Activated T-helper 1 cell treated with anti-CD3 and anti-CD28 coated beads, Interleukin-12 subunit alpha, Interleukin-12 subunit beta, Interleukin-2, Interleukin-4 antibody, amounts not matched to agents 30 ng/mL and 10 ng/mL and 1 ng/mL, durations not matched to agents 14 hours and 24 hours and 36 hours (primary cell): Measurements from ENCODE around the gene FER. TPM values are rescaled to one million over a fixed set of nuclear protein-coding genes. Genes with fewer than 3 reads are reported as not detected.

Source experiments
- DNase-seq: peaks from one replicate; pipeline ENCODE4 v3.0.0; 2021; ENCODE audit warnings: low spot score
- H3K27ac Mint-ChIP-seq: one replicate; pipeline ENCODE4 v1.8.0; 2021; ENCODE audit warnings: mild to moderate bottlenecking, mixed read lengths
- H3K27me3 Mint-ChIP-seq: one replicate; pipeline ENCODE4 v1.8.0; 2022; ENCODE audit warnings: mild to moderate bottlenecking, moderate library complexity, mixed read lengths; ENCODE audit not compliant: insufficient read depth
- H3K36me3 Mint-ChIP-seq: one replicate; pipeline ENCODE4 v1.8.0; 2021; ENCODE audit warnings: low read depth, mixed read lengths
- H3K4me1 Mint-ChIP-seq: one replicate; pipeline ENCODE4 v1.8.0; 2021; ENCODE audit warnings: low read depth, mixed read lengths
- H3K4me3 Mint-ChIP-seq: one replicate; pipeline ENCODE4 v1.8.0; 2021; ENCODE audit warnings: mild to moderate bottlenecking, moderate library complexity, mixed read lengths
- H3K9me3 Mint-ChIP-seq: one replicate; pipeline ENCODE4 v1.8.0; 2021; ENCODE audit warnings: mixed read lengths
- intact Hi-C: fragments of 100-400 bp; cut with micrococcal nuclease; formaldehyde crosslinking; loops from one replicate; pipeline ENCODE4 v1.15.1; 2024
- total RNA-seq: library from RNA; stranded (reverse); gene quantifications from 2 replicates; pipeline ENCODE4 v1.2.3, GENCODE V29; 2022

FER gene
- total RNA-seq, 1 donor from 2014 or later = 2.6 TPM

DNA sequence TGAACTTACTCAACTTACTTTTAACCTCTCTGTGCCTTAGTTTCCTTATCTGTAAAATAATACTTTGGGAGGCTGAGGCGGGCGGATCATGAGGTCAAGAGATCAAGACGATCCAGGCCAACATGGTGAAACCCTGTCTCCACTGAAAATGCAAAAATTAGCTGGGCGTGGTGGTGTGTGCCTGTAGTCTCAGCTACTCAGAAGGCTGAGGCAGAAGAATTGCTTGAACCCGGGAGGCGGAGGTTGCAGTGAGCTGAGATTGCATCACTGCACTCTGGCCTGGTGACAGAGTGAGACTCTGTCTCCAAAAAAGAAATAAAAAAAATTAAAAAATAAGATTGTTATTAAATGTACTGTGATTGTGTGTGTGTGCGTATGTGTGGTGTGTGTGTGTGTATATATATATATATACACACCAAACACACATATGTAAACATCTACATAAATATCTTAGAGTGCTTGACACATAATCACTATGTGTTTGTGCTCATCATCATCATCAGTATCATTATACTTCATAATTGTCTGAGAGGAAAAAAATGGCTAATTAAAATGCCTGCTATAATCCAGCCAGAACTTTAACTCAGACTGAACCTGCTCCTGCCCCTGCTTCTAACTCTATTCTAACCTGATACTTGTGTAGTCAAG lies 312.8 kb downstream of the FER start:
- no peak overlapping the region for H3K27ac Mint-ChIP-seq

DNA sequence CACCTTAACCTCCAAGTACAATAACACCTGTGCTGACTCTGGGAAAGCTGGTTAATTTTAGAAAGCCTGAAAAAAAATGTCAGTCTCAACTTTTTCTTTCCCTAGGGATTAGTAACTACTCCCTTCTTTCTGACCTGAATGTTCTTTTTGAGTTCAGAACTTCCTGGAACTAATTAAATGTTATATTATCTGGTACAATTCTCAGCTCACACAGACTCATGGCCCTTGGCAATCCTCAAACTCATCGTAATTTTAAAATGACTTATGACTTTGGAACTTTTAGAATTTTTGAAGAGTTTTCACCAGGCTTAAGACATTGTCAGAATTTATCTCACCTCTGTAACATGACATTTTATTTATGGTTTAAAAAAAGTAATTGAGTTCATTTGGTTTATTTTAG lies 315.0 kb downstream of the FER start:
- Mint-ChIP-seq H3K36me3 (no peaks in the 10 kb centered on the region), H3K27me3 (peaks cover 2% of the 10 kb centered on the region), H3K9me3 (no peaks in the 10 kb centered on the region), H3K4me3 (no peak overlapping the region), H3K27ac (no peak overlapping the region), H3K4me1 (no peaks in the 10 kb centered on the region)
- intact Hi-C loops = no loop called here
- no peak for DNase-seq

More for the DNA sequence above, 312.8 kb downstream of the FER start:
- intact Hi-C loops = no loop called here
- no peaks in the 10 kb centered on the region for H3K36me3 Mint-ChIP-seq
- DNase-seq = no peak
- H3K4me3 Mint-ChIP-seq = no peak overlapping the region
- H3K27me3 Mint-ChIP-seq = peaks cover 2% of the 10 kb centered on the region
- no peaks in the 10 kb centered on the region for H3K4me1 Mint-ChIP-seq
- H3K9me3 Mint-ChIP-seq = no peaks in the 10 kb centered on the region

DNA sequence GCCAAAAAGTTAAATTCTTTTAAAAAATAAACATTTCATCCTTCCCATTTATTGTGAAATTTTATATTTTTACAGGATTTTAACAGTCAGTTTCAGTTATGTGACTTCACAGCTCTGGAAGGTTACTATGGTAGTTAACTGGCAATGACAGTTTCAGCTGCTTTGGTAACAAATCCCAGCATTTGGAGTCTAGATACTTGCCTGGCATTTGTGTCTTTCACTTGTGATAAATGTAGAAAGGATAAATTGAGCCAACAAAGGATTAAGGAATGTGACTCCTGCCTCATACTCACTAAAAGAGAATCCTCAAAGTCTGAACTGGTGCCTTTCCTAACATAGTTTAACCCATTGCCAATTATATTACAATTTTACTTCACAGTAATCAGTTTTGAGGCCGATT lies 315.5 kb downstream of the FER start:
- H3K9me3 Mint-ChIP-seq = no peaks in the 10 kb centered on the region

DNA sequence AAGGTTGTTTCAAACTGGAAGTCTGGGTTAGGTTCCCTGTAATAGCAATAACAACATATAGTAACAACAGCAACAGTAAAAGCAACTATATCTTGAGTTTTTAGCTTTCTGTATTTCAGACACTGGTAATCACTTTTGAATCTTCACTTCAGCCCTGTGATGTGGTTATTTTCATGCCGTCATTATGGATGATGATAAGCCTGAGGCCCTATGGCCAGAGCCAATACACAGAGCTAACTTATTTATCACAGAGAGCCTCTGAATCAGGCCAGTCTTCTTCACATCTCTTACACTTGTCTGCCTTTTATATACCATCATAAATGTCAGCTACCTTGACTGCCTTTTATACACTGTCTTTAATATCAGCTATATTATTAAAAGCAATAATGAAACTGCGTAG lies 329.0 kb downstream of the FER start:
- no peaks in the 10 kb centered on the region for H3K9me3 Mint-ChIP-seq
- no peaks in the 10 kb centered on the region for H3K27me3 Mint-ChIP-seq
- intact Hi-C loops = no loop called here
- H3K4me1 Mint-ChIP-seq = no peaks in the 10 kb centered on the region
- no peak overlapping the region for H3K27ac Mint-ChIP-seq
- no peak overlapping the region for H3K4me3 Mint-ChIP-seq
- H3K36me3 Mint-ChIP-seq = no peaks in the 10 kb centered on the region
- no peak for DNase-seq

More for the DNA sequence above, 315.5 kb downstream of the FER start:
- no peak overlapping the region for H3K27ac Mint-ChIP-seq
- intact Hi-C loops = no loop called here
- peaks cover 2% of the 10 kb centered on the region for H3K27me3 Mint-ChIP-seq
- H3K4me3 Mint-ChIP-seq = no peak overlapping the region
- no peaks in the 10 kb centered on the region for H3K36me3 Mint-ChIP-seq
- DNase-seq = no peak
- no peaks in the 10 kb centered on the region for H3K4me1 Mint-ChIP-seq

DNA sequence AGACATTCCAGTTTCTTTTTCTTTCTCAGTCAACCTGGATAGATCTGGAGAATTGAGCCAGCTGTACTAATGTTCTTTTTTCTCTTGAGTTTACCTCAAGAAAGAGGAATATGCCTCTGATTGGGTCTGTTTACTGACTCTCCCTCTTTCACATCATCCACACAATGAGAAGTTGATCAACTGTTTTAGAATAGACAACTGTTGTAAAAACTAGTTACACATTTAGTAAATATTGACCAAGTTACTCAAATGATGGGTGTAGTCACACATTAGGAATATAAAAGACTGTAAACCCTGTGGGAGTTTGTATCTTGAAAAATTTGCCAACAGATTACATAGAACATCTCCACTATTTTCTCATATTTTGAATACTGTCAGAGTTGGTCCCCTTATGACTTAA lies 330.8 kb downstream of the FER start:
- DNase-seq = no peak
- no peaks in the 10 kb centered on the region for H3K27me3 Mint-ChIP-seq
- H3K36me3 Mint-ChIP-seq = no peaks in the 10 kb centered on the region
- no peak overlapping the region for H3K4me3 Mint-ChIP-seq
- intact Hi-C loops = no loop called here
- no peak overlapping the region for H3K27ac Mint-ChIP-seq
- H3K9me3 Mint-ChIP-seq = no peaks in the 10 kb centered on the region
- H3K4me1 Mint-ChIP-seq = no peaks in the 10 kb centered on the region

DNA sequence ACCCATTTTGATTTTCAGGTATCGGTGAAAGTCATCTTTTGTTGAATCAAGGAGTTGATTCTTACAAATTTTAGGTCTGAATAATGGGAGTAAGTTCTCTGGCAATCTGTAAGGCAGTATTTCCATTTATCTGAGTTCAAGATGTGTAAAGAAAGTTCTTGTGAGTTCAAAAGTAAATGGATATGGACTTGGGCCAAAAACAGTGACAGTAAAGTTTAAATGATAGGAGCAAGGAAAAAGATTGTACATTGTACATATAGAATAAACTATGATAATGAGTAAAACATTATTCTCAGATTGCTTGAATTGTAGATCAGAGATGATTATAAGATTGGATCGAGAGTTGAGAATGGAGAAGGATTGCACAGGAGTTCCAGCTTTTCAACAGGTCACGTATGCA lies 332.8 kb downstream of the FER start:
- intact Hi-C loops = no loop called here
- Mint-ChIP-seq H3K36me3 (no peaks in the 10 kb centered on the region), H3K4me1 (no peaks in the 10 kb centered on the region), H3K9me3 (no peaks in the 10 kb centered on the region), H3K27ac (no peak overlapping the region), H3K4me3 (no peak overlapping the region), H3K27me3 (no peaks in the 10 kb centered on the region)
- no peak for DNase-seq

DNA sequence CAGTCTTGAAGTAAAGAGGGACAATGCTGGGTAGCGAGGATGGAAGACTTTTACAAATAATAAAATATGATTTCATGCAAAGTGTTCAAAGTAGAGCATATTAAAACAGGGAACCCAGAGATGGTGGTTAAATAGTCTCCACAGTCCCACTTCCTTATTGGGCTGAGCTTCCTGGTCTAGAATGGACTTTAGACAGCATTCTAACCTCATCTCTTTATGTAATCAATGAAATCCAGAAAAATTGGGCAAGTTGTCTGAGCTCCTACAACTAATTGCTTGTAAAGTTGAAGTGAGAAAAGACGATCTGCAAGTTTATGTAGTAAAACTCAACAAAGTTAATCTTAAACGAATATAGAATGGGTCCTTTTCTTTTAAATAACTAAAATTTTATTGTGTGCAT lies 333.2 kb downstream of the FER start:
- H3K4me3 Mint-ChIP-seq = no peak overlapping the region
- intact Hi-C loops = no loop called here
- H3K9me3 Mint-ChIP-seq = no peaks in the 10 kb centered on the region
- no peaks in the 10 kb centered on the region for H3K36me3 Mint-ChIP-seq
- no peak for DNase-seq
- no peaks in the 10 kb centered on the region for H3K4me1 Mint-ChIP-seq
- no peak overlapping the region for H3K27ac Mint-ChIP-seq
- no peaks in the 10 kb centered on the region for H3K27me3 Mint-ChIP-seq

DNA sequence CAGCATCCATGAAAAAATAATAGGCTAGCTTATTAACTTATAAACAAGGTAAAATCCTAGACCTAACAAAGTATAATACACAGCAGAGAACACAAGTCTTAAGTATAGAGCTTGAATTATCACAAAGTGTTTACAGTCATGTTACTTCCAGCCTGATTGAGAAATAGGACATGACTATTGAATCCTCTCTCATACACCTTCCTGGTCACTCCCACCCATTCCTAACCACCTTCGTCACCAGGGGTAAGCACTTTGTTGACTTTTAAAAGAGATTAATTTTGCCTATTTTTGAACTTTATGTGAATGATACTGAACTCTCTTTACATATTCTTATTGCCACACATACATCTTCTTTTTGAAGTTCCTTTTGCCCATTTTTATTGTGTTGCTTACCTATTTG lies 336.2 kb downstream of the FER start:
- DNase-seq = no peak
- H3K36me3 Mint-ChIP-seq = no peaks in the 10 kb centered on the region
- intact Hi-C loops = no loop called here
- no peak overlapping the region for H3K4me3 Mint-ChIP-seq
- no peaks in the 10 kb centered on the region for H3K9me3 Mint-ChIP-seq
- H3K27me3 Mint-ChIP-seq = peaks cover 2% of the 10 kb centered on the region
- H3K4me1 Mint-ChIP-seq = no peaks in the 10 kb centered on the region
- H3K27ac Mint-ChIP-seq = no peak overlapping the region

DNA sequence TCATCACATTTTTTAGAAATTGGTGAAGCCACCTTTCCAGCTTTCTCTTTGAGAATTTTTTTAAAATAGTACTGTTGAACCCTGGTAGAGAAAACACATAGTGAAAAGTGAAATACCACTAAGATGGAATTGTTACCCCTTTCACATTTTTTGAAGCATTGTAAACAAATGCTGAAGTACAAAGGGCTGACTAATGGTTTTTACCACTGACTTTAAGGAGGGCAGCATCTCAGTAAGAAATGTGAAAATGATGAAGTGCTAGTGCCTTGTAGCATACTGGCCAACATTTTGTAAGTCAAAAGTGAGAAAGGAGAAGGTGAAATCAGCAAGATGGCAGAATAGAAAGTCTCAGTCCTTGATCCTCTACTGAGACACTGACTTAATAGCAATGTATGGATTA lies 341.5 kb downstream of the FER start:
- Mint-ChIP-seq H3K9me3 (no peaks in the 10 kb centered on the region), H3K4me3 (no peak overlapping the region), H3K27me3 (peaks cover 4% of the 10 kb centered on the region), H3K27ac (no peak overlapping the region), H3K4me1 (no peaks in the 10 kb centered on the region), H3K36me3 (no peaks in the 10 kb centered on the region)
- intact Hi-C loops = no loop called here
- DNase-seq = no peak

DNA sequence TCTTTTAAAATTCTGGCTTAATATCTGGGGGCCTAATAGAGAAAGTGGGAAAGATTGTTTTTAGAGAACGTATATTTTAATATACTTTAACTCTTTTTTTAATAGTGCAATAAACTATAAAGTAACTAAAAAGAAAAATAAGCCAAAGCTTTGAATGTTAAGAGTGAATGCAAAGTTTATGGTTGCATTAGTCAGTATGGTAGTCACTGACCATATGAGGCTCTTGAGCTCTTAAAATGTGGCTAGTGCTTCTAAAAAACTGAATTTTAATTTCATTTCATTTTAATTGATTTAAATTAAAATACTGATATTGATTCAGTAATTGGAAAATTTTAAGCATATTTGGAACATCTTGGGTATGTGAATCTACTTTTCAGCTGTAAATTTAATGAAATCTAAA lies 351.4 kb downstream of the FER start:
- no peaks in the 10 kb centered on the region for H3K9me3 Mint-ChIP-seq
- no peaks in the 10 kb centered on the region for H3K27me3 Mint-ChIP-seq
- no peak for DNase-seq
- no peaks in the 10 kb centered on the region for H3K4me1 Mint-ChIP-seq
- H3K27ac Mint-ChIP-seq = no peak overlapping the region
- intact Hi-C loops = no loop called here
- H3K4me3 Mint-ChIP-seq = no peak overlapping the region
- H3K36me3 Mint-ChIP-seq = no peaks in the 10 kb centered on the region

DNA sequence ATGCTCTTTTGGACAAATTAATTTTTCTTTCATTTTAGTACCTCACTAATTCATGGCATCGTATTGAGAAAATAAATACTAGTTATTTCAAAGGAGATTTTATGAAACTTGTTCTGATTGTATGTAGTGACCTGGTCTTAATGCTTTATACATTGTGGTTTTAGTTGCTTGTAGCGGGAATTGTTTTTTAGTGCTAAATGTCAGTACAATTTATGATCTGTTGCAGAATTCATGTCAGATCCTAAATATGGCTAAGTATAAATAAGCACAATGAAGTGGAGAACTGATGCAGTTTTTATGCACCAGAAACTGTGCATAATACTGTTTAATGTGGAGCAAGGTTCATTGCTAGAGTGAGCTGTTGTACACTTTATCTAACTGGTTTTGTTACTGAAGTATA lies 353.3 kb downstream of the FER start:
- H3K9me3 Mint-ChIP-seq = no peaks in the 10 kb centered on the region
- intact Hi-C loops = no loop called here
- no peak overlapping the region for H3K27ac Mint-ChIP-seq
- no peaks in the 10 kb centered on the region for H3K4me1 Mint-ChIP-seq
- no peak overlapping the region for H3K4me3 Mint-ChIP-seq
- H3K27me3 Mint-ChIP-seq = no peaks in the 10 kb centered on the region
- H3K36me3 Mint-ChIP-seq = no peaks in the 10 kb centered on the region
- no peak for DNase-seq

DNA sequence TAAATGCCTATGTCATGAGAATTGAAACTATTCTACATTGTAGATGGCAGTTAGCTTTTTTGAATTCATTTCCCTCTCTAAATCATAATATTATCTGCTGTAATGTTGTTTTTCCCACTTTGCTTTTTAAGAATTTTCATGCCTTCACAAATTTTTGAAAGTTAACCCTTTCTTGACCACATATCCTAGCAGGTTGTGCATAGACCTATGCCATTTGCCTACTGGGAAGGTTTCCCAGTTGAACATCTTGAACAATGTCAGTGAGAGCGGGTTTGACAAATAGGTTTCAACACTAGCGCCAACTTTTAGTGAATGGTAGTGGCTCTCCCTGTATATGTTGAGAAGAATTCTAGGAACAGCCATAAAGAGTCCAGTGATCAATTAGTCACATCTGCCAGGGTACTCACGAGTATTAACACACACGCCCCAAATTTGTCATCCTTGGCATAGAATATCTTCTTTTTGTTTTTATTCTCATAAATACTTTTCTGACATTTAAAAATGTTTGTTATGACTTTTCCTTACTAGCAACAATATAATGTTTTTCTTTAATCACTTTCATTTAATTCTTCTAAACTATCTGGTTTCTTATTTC lies 354.5 kb downstream of the FER start:
- DNase-seq = no peak
- Mint-ChIP-seq H3K27me3 (no peaks in the 10 kb centered on the region), H3K27ac (no peak overlapping the region), H3K4me1 (no peaks in the 10 kb centered on the region), H3K4me3 (no peak overlapping the region), H3K9me3 (no peaks in the 10 kb centered on the region), H3K36me3 (no peaks in the 10 kb centered on the region)
- intact Hi-C loops = no loop called here

DNA sequence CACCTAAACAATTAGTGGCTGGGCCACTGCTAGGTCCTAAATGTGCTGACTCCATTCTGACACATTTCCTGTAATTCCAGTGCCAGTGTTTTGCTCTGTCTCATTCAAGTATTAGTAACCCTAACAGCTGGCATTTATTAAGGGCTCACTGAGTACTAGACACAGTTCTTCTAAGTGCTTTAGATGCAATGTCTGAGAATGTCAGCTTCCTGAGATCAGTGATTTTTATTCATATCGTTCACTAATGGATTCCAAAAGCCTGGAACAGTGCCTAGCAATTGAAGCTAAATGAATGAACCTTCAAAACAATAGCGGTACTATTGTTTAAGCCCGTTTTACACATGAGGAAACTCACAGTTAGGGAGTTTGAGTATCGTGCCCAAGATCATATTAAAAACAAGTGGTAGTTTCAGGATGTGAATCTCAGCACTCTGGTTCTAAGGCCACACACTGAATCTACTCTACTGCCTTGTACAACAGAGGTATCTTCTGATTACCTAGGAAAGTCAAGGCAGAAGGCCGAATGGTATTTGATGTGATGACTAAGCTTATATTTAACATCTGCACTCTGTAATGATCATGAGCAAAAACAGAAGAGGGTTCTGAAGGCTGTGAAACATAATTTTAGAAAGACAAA lies 358.1 kb downstream of the FER start:
- H3K9me3 Mint-ChIP-seq = no peaks in the 10 kb centered on the region
- no peaks in the 10 kb centered on the region for H3K36me3 Mint-ChIP-seq
- no peak for DNase-seq
- H3K4me1 Mint-ChIP-seq = no peaks in the 10 kb centered on the region
- H3K4me3 Mint-ChIP-seq = no peak overlapping the region
- intact Hi-C loops = no loop called here
- no peak overlapping the region for H3K27ac Mint-ChIP-seq
- H3K27me3 Mint-ChIP-seq = no peaks in the 10 kb centered on the region
